Stimulated activated CD4-positive, alpha-beta T cell treated with anti-CD3 and anti-CD28 coated beads, Interleukin-1b, Interleukin-23, amount 100 ng/mL, for 48 hours (primary cell): ENCODE results near the gene OOSP1.
"Not testable (repeated sequence)": the region's sequence is repeated elsewhere in the genome, so short reads cannot be mapped to it uniquely, and the experiment has no call there.

ENCODE experiments used
- DNase-seq: peaks from one replicate; pipeline ENCODE4 v3.0.0-alpha.2; 2020

Gene OOSP1

DNA sequence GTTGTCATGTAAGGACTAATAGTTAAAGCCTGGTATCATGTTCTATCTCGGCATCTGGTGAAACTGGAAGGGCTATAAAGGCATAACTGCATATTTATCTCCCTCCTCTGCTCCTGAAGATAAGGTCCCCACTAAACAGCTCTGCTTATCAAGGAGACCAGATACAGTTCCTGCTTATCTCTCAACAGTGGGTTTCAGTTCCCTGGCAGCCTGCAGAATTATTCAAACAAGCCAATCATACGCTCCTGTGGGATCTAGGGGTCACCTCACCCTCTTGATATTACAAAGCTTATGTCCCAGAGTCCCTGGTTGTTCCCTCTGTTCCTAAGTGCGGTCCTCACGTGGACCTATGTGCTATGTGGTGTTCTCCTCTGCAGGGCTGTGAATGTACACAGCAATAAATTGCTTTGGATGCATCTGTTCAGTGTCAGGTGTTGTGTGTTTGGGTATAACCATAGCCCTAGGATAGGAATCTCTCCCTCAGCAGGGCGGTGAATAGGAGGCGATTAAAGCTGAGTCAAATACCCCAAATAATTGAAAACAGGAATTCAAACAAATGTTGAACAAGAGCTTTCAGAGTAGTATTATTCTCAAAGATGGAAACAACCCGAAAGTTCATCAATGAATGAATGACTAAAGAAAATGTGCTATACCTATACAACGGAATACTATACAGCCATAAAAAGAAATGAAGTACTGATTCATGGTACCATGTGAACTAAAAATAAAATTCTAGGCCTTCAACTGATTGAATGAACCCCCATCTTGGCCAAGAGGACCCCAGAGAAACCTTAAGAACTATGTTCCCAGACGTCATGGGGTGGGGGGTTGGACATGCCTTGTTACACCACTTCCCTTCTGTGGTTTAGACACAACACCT lies 22.5 kb downstream of the OOSP1 start:
- DNase-seq, result no peak

DNA sequence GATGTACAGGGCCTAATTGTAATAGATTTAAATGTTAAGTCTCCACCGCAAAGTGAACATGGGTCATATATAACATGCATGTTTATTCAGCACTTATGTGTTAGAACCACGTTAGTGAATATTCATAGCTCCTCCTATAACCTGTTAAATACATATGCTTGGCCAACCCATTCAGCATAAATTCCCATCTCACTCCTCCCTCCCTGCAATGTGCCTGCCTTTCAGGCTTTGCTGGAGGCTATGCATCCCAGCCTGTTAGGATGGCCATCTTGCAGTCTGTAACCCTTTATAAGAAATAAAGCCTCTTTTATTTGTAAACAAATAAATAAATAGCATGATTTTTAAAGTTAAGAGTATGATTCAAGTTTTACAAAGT lies 23.9 kb downstream of the OOSP1 start:
- DNase-seq, result no peak

- DNase-seq, result no peak
These were observed 25.5 kb downstream of the OOSP1 start, which contains the start of gene OOSP4A for GRCh38 chr11:59963733-59964132. TSS of gene OOSP4A (plus strand) at chr11:59964033. CDS start at chr11:59964033, 0 bp downstream.

GRCh38 chr11:59965424-59965823 lies 27.2 kb downstream of the OOSP1 start:
- DNase-seq, result no peak

DNA sequence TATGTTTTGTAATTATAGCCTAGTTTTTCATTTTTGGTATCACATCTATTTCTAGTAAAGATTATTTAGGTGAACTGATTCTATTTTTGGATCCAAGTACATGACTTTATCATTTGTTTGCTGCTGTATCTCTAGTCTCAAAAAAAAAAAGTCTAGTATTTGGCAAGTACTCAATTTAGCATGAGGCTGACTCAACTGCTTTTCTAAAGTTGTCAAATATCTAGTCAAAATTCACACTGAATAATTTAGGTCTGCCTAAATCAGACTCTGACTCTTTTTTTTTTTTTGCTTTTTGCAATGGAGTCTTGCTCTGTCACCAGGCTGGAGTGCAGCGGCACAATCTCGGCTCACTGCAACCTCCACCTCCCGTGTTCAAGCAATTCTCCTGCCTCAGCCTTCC lies 28.0 kb downstream of the OOSP1 start:
- no peak for DNase-seq

GRCh38 chr11:59967677-59968394 lies 29.6 kb downstream of the OOSP1 start:
- no peak for DNase-seq

- DNase-seq, result no peak
These were observed 30.2 kb downstream of the OOSP1 start for GRCh38 chr11:59968395-59968783.

- DNase-seq, result no peak
These were observed 34.9 kb downstream of the OOSP1 start for GRCh38 chr11:59973097-59973496.

DNA sequence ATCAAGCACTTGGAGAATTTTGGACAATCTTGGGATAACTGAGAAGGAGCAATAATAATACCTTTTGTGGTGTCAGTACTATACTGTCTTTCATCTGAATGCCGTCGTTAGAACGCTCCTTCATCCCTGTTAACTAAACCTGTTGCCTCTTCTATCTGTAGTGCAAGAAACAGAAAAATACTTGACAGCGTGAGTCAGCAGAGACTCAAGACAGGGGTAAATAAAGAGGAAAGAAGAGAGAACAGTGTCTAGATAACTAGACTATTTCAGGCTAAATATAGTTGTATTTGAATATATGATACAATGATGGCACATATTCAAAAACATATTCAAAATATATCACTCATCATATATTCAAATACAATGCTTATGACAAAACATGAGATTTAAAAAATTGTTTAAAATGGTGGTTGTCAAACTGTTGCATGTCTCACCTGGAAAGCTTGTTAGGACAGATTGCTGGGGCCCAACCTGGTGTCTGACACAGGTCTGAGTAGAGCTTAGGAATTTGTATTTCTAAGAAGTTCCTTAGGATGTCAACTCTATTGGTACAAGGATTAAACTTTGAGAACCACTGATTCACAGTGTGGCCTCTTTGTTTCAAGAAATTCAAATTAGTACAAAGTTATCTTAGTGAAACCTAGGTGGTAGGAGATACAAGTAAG lies 43.0 kb downstream of the OOSP1 start:
- DNase-seq, result no peak

DNA sequence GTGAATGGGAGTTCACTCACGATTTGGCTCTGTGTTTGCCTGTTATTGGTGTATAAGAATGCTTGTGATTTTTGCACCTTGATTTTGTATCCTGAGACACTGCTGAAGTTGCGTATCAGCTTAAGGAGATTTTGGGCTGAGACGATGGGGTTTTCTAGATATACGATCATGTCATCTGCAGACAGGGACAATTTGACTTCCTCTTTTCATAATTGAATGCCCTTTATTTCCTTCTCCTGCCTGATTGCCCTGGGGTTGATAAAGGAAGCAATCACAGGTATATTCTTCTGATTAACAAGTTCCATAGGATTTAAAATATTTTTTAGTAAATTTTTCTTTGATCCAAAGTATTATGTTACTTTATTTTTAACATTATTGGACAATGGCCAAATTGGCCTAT lies 43.8 kb downstream of the OOSP1 start:
- not testable (repeated sequence) for DNase-seq

GRCh38 chr11:59983212-59983611 lies 45.0 kb downstream of the OOSP1 start:
- DNase-seq, result no peak

DNA sequence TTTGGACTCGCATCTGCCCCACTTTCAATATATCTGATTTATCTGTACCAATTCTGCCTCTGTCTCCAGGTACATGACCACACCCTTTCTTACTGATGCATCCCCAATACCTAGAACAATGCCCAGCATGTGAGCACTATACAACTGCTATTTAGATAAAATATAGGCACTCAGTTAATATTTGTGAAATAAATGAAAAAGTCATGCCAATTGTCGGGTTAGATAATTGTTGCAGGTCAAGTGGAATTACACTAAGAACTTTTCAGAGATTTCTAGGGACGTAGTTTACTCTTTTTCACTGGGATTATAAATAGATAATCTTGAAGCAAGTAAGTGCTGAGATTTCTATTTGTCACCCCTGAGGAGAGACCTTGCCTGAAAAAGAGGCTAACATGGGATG lies 46.1 kb downstream of the OOSP1 start:
- no peak for DNase-seq

DNA sequence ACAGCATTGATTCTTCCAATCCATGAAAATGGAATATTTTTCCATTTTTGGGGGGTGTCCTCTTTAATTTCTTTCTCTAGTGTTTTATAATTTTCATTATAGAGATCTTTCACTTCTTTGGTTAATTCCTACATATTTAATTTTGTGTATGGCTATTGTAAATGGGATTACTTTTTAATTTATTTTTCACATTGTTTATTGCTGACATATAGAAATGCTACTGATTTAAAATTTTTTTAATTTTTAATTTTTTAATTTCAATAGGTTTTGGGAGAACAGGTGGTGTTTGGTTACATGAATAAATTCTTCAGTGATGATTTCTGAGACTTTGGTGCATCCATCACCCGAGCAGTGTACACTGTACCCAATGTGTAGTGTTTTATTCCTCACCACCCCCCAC lies 52.2 kb downstream of the OOSP1 start:
- no peak for DNase-seq

- no peak for DNase-seq
These were observed 54.2 kb downstream of the OOSP1 start for GRCh38 chr11:59992425-59992824.

DNA sequence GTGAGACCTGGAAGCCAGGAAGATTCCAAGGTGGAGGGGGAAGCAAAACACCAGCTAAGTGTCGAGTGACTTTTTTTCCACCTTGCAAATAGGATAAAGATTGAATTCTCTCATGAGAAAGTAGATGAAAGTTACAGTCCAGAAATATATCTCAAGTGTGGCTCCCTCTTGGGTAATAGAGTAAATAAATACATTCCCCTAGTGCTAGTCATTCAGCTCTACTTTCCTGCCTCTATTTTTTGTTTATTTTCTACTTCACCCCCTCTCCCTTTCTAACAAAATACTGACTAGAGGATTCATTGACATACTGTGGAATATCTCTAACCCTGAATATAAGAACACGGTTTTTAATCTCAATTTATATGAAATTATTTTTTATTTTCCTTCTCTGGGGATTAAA lies 59.6 kb downstream of the OOSP1 start:
- DNase-seq, result no peak

- DNase-seq, result no peak
These were observed 61.5 kb downstream of the OOSP1 start for GRCh38 chr11:59999691-60000090.

- DNase-seq, result no peak
These were observed 65.5 kb downstream of the OOSP1 start for GRCh38 chr11:60003729-60004128.

DNA sequence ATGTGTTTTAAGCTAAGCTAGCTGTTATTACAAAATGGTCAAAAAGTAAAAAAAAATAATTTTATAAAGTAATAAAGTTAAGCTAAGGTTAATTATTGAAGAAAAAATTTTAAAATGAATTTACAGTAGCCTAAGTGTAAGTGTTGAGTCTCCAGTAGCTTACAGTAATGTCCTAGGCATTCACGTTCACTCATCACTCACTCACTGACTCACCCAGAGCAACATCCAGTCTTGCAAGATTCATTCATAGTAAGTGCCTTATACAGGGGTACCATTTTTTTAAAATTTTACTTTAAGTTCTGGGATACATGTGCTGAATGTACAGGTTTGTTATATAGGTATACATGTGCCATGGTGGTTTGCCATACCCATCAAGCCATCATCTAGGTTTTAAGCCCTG lies 67.1 kb downstream of the OOSP1 start:
- no peak for DNase-seq
